ENCODE results near the gene MAPT. TPM values are rescaled to one million over a fixed set of nuclear protein-coding genes. Genes with fewer than 3 reads are reported as not detected.

MAPT gene
- total RNA-seq, 4 donors from 2014 or later: 0.44 to 12.2 (median 3.3) TPM

GRCh38 chr17:45995627-45996270 lies 101.4 kb downstream of the MAPT start:
- no peak for DNase-seq
- H3K27ac ChIP-seq: no peak overlapping the region
- WGBS, 2 donors: 76 to 88% methylated on average over 10 to 11 of the region's 14 CpGs
- peaks cover 0 to 28% (median 0%) of the 10 kb centered on the region in 3 donors for H3K4me1 ChIP-seq
- no peaks in the 10 kb centered on the region for H3K36me3 ChIP-seq
- H3K4me3 ChIP-seq: no peak overlapping the region
- no peaks in the 10 kb centered on the region for H3K9me3 ChIP-seq
- H3K27me3 ChIP-seq: no peaks in the 10 kb centered on the region
- intact Hi-C loops (cut with DNase I): no loop called here
- TF ChIP-seq CTCF (IDR thresholded peaks at IDR 0.05) (no peak), POLR2A (IDR thresholded peaks at IDR 0.05) (no peak)

GRCh38 chr17:45996282-45996937 lies 102.1 kb downstream of the MAPT start:
- Histone ChIP-seq H3K27me3 (no peaks in the 10 kb centered on the region), H3K4me1 (peaks cover 0 to 33% (median 0%) of the 10 kb centered on the region in 3 donors), H3K27ac (no peak overlapping the region), H3K4me3 (no peak overlapping the region), H3K36me3 (no peaks in the 10 kb centered on the region), H3K9me3 (no peaks in the 10 kb centered on the region)
- TF ChIP-seq POLR2A (IDR thresholded peaks at IDR 0.05) (no peak), CTCF (IDR thresholded peaks at IDR 0.05) (no peak)
- no peak for DNase-seq
- intact Hi-C loops (cut with DNase I): no loop called here
- 66 to 85% methylated on average over 7 to 14 of the region's 31 CpGs for WGBS, 2 donors

GRCh38 chr17:45997166-45997565 lies 102.8 kb downstream of the MAPT start:
- no peak for DNase-seq
- 77 to 80% methylated on average over 1 to 4 of the region's 13 CpGs for WGBS, 2 donors
- H3K4me1 ChIP-seq: peaks cover 0 to 36% (median 0%) of the 10 kb centered on the region in 3 donors
- H3K27ac ChIP-seq: no peak overlapping the region
- intact Hi-C loops (cut with DNase I): no loop called here
- TF ChIP-seq POLR2A (IDR thresholded peaks at IDR 0.05) (no peak), CTCF (IDR thresholded peaks at IDR 0.05) (no peak)
- H3K36me3 ChIP-seq: no peaks in the 10 kb centered on the region
- H3K9me3 ChIP-seq: no peaks in the 10 kb centered on the region
- no peaks in the 10 kb centered on the region for H3K27me3 ChIP-seq
- no peak overlapping the region for H3K4me3 ChIP-seq

- DNase-seq: no peak
- no peaks in the 10 kb centered on the region for H3K27me3 ChIP-seq
- peaks cover 0 to 37% (median under 1%) of the 10 kb centered on the region in 3 donors for H3K4me1 ChIP-seq
- H3K4me3 ChIP-seq: no peak overlapping the region
- TF ChIP-seq CTCF (IDR thresholded peaks at IDR 0.05) (no peak), POLR2A (IDR thresholded peaks at IDR 0.05) (no peak)
- WGBS, 2 donors: 77 to 78% methylated on average over 7 of the region's 9 CpGs
- intact Hi-C loops (cut with DNase I): no loop called here
- no peaks in the 10 kb centered on the region for H3K9me3 ChIP-seq
- H3K27ac ChIP-seq: no peak overlapping the region
- H3K36me3 ChIP-seq: no peaks in the 10 kb centered on the region
Measured at GRCh38 chr17:45997624-45998023, 103.3 kb downstream of the MAPT start.
